A549 (cell line): ENCODE measurements around the gene ELL. TPM values are rescaled to one million over a fixed set of nuclear protein-coding genes. Genes with fewer than 3 reads are reported as not detected.

ENCODE experiments used
- ATAC-seq, 2 experiments: fragments of 200-7000 bp in 1 of 2; fragments of >200 bp in 1 of 2; cut with Nextera tagmentation in 1 of 2; cut with Tn5 transposase in 1 of 2; 3 replicates each; pipeline versions ENCODE4 v1.8.0 to v1.9.1; 2018 to 2020; ENCODE audit warnings: mild to moderate bottlenecking in 1 of 2, moderate library complexity in 1 of 2
- CTCF ChIA-PET: fragments of 300-600 bp; sonication (Branson Sonifier 250); formaldehyde crosslinking; extraction: SDS; loops from one replicate; lab custom pipeline; 2021; ENCODE audit warnings: antibody characterized with exemption, inconsistent platforms; lab: Yijun Ruan, JAX
- POLR2A ChIA-PET: fragments of 350-600 bp; formaldehyde crosslinking; extraction: SDS; loops from one replicate; lab custom pipeline; 2021; ENCODE audit warnings: antibody characterized with exemption, inconsistent platforms; lab: Yijun Ruan, JAX
- DNase-seq, 2 experiments: peaks; one replicate each; pipeline versions ENCODE4 v3.0.0 to v3.0.0-alpha.2; 2011 to 2016; ENCODE audit warnings: low read depth in 1 of 2, low spot score in 1 of 2
- FAIRE-seq: peaks from 2 replicates; lab custom pipeline; 2011; peaks lifted over from hg19 to GRCh38; lab: Jason Lieb, UNC
- H3K27ac ChIP-seq, 2 experiments: fragments of >200 bp; sonication (Bioruptor Twin); formaldehyde crosslinking; 3 replicates each; pipeline ENCODE4 v1.5.1; 2016 to 2017
- H3K4me1 ChIP-seq: fragments of >200 bp; sonication (Bioruptor Twin); formaldehyde crosslinking; 3 replicates; pipeline ENCODE4 v1.6.1; 2016
- H3K4me2 ChIP-seq: fragments of >200 bp; sonication (Bioruptor Twin); formaldehyde crosslinking; 3 replicates; pipeline ENCODE4 v1.6.1; 2016
- H3K4me3 ChIP-seq: fragments of >200 bp; sonication (Bioruptor Twin); formaldehyde crosslinking; 3 replicates; pipeline ENCODE4 v1.5.1; 2016
- H3K9me3 ChIP-seq: fragments of >200 bp; sonication (Bioruptor Twin); formaldehyde crosslinking; 3 replicates; pipeline ENCODE4 v1.6.1; 2016
- CEBPB ChIP-seq, 2 experiments: fragments of >200 bp in 1 of 2; sonication (Bioruptor Twin) in 1 of 2; formaldehyde crosslinking in 1 of 2; IDR thresholded peaks; 2 replicates each; pipeline ENCODE4 v1.6.1; 2012 to 2016
- CHD2 ChIP-seq: fragments of 150-350 bp; IDR thresholded peaks from 2 replicates; pipeline ENCODE4 v1.6.1; 2014; ENCODE audit warnings: low read length; ENCODE audit not compliant: partially characterized antibody
- EHF ChIP-seq: fragments of 250-450 bp; sonication (Bioruptor Pico); IDR thresholded peaks from 2 replicates; pipeline ENCODE4 v1.5.0; 2020; ENCODE audit warnings: mild to moderate bottlenecking
- FOSB ChIP-seq: fragments of 250-450 bp; sonication (Bioruptor Pico); IDR thresholded peaks from 2 replicates; pipeline ENCODE4 v1.5.0; 2020; ENCODE audit warnings: mild to moderate bottlenecking, moderate library complexity
- GATA3 ChIP-seq: IDR thresholded peaks from 2 replicates; pipeline ENCODE4 v1.6.1; 2012; ENCODE audit warnings: borderline replicate concordance
- HDAC2 ChIP-seq: fragments of 200-600 bp; sonication (generic); IDR thresholded peaks from 2 replicates; pipeline ENCODE4 v1.6.1; 2016
- HEYL ChIP-seq: fragments of 250-450 bp; sonication (Bioruptor Pico); IDR thresholded peaks from 2 replicates; pipeline ENCODE4 v1.8.0; 2021; ENCODE audit warnings: mild to moderate bottlenecking, moderate library complexity
- HOXA7 ChIP-seq: fragments of 250-450 bp; sonication (Bioruptor Pico); IDR thresholded peaks from 2 replicates; pipeline ENCODE4 v1.5.0; 2020; ENCODE audit warnings: mild to moderate bottlenecking, moderate library complexity
- HOXB13 ChIP-seq: fragments of 250-450 bp; sonication (Bioruptor Pico); IDR thresholded peaks from 2 replicates; pipeline ENCODE4 v1.5.0; 2020; ENCODE audit warnings: low read depth, mild to moderate bottlenecking, moderate library complexity
- HOXB5 ChIP-seq: fragments of 250-450 bp; sonication (Bioruptor Pico); IDR thresholded peaks from 2 replicates; pipeline ENCODE4 v1.5.0; 2020; ENCODE audit warnings: mild to moderate bottlenecking, moderate library complexity
- JUNB ChIP-seq: fragments of >200 bp; sonication (Bioruptor Twin); formaldehyde crosslinking; IDR thresholded peaks from 2 replicates; pipeline ENCODE4 v1.6.1; 2016
- KDM1A ChIP-seq: fragments of 200-600 bp; sonication (generic); IDR thresholded peaks from 2 replicates; pipeline ENCODE4 v1.6.1; 2016; ENCODE audit warnings: low read depth, mild to moderate bottlenecking
- KDM5A ChIP-seq: fragments of 200-600 bp; sonication (generic); IDR thresholded peaks from 2 replicates; pipeline ENCODE4 v1.6.1; 2016; ENCODE audit warnings: antibody characterized with exemption, mild to moderate bottlenecking
- MAZ ChIP-seq: fragments of 150-350 bp; IDR thresholded peaks from 2 replicates; pipeline ENCODE4 v1.6.1; 2014; ENCODE audit warnings: antibody characterized with exemption, low read depth, low read length, borderline replicate concordance
- NFE2L2 ChIP-seq: fragments of 150-350 bp; conservative IDR thresholded peaks from 2 replicates; pipeline ENCODE4 v1.6.1; 2014; ENCODE audit warnings: low read length
- NR3C1 ChIP-seq: fragments of >200 bp; sonication (Bioruptor Twin); formaldehyde crosslinking; IDR thresholded peaks from 3 replicates; pipeline ENCODE4 v1.6.1; 2017
- RCOR1 ChIP-seq: fragments of 150-350 bp; IDR thresholded peaks from 2 replicates; pipeline ENCODE4 v1.6.1; 2014; ENCODE audit warnings: antibody characterized with exemption, low read length, low read depth
- RFX5 ChIP-seq: fragments of 450-650 bp; IDR thresholded peaks from 2 replicates; pipeline ENCODE4 v1.7.1; 2014; ENCODE audit warnings: antibody characterized with exemption, mild to moderate bottlenecking, moderate library complexity
- TFCP2L1 ChIP-seq: fragments of 250-450 bp; sonication (Bioruptor Pico); IDR thresholded peaks from 2 replicates; pipeline ENCODE4 v1.5.0; 2021; ENCODE audit warnings: mild to moderate bottlenecking
- ZC3H11A ChIP-seq: fragments of 450-650 bp; IDR thresholded peaks from 2 replicates; pipeline ENCODE4 v1.6.1; 2014; ENCODE audit warnings: antibody characterized with exemption, mild to moderate bottlenecking
- ZSCAN20 ChIP-seq: fragments of 250-450 bp; sonication (Bioruptor Pico); IDR thresholded peaks from 2 replicates; pipeline ENCODE4 v1.8.0; 2022; ENCODE audit warnings: mild to moderate bottlenecking, moderate library complexity
- WGBS: methylation state at CpG from one replicate; pipeline ENCODE4 v1.1.6; 2017; ENCODE audit errors: missing lambda C conversion rate; 5-methylcytosine and 5-hydroxymethylcytosine counted together
- polyA plus RNA-seq, 4 experiments: library from polyadenylated mRNA; depleted of rRNA in 3 of 4; stranded (reverse); fragments of >200 nt; fragmentation: RNase III in 1 of 4; extraction: RNeasy Plus Mini Kit Qiagen cat#74134 plus additional on column Dnase treatment in 1 of 4; gene quantifications; 2 replicates in 3 of 4; 3 replicates in 1 of 4; pipeline ENCODE4 v1.2.3, GENCODE V29; 2011 to 2017
- TF ChIP-seq, protein P1 (sequence below): fragments of >200 bp; sonication (Bioruptor Twin); formaldehyde crosslinking; IDR thresholded peaks from 2 replicates; pipeline ENCODE4 v1.6.1; 2016
- TF ChIP-seq, protein P2 (sequence below): fragments of 150-350 bp; IDR thresholded peaks from 2 replicates; pipeline ENCODE4 v1.6.1; 2014; ENCODE audit warnings: low read depth, mild to moderate bottlenecking, low read length

The ELL gene
- polyA plus RNA-seq, 2 of the 4 experiments (the other 2 are of a cell fraction) = 1.6 to 3.6 TPM

DNA sequence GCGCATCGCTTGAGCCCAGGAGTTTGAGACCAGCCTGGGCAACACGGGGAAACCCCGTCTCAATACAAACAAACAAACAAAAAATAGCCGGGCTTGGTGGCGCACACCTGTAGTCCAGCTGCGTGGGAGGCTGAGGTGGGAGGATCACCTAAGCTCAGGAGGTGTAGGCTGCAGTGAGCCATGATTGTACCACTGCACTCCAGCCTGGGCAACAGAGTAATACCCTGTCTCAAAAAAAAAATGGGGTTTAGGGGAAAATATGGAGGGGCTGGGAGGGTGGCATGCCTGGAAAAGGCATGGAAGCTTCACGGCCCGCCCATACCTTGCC is 82.0 kb downstream of the ELL start:
- Histone ChIP-seq H3K4me1 (peaks cover 30% of the 10 kb centered on the region), H3K4me2 (peak overlapping the region; percentile 9; the same call in 1 of the 3 replicates), H3K9me3 (no peaks in the 10 kb centered on the region), H3K27ac (peak overlapping the region in 1 of 2 experiments; percentile 36; a peak in 2 of 6 replicates), H3K4me3 (no peak overlapping the region)
- ChIA-PET POLR2A (interaction anchor here (0.5 to 1.1 kb wide), 2 partner anchors 59 to 149 kb away, joined by 3 read pairs; no protein-coding TSS in a partner anchor), CTCF (interaction anchor here (0.5 to 3.3 kb wide), 5 partner anchors 11 to 295 kb away, joined by 3 to 18 read pairs (median 3); no protein-coding TSS in a partner anchor)
- ATAC-seq = no peak
- no peak for FAIRE-seq
- no peak for TF ChIP-seq RFX5
- no peak for TF ChIP-seq NR3C1
- no peak for TF ChIP-seq ZC3H11A
- no peak for TF ChIP-seq HDAC2
- TF ChIP-seq, protein P1, sequence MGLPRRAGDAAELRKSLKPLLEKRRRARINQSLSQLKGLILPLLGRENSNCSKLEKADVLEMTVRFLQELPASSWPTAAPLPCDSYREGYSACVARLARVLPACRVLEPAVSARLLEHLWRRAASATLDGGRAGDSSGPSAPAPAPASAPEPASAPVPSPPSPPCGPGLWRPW = no peak
- no peak for TF ChIP-seq JUNB
- TF ChIP-seq TFCP2L1 = no peak
- TF ChIP-seq CHD2 = no peak
- 79% methylated on average over 9 of the region's 9 CpGs for WGBS
- no peak for DNase-seq

- CTCF ChIA-PET = interaction anchor here (0.5 to 3.3 kb wide), 6 partner anchors 12 to 295 kb away, joined by 3 to 18 read pairs (median 3); no protein-coding TSS in a partner anchor
- WGBS = 73% methylated on average over 11 of the region's 13 CpGs
- FAIRE-seq (no peak), ATAC-seq (no peak), DNase-seq (no peak)
- POLR2A ChIA-PET = interaction anchor here (1.1 kb wide), 1 partner anchor 150 kb away, joined by 3 read pairs; no protein-coding TSS in a partner anchor
- TF ChIP-seq HOXB13 (CRISPR knock-in tag) = no peak
- no peak for TF ChIP-seq FOSB (CRISPR knock-in tag)
- TF ChIP-seq HOXA7 (CRISPR knock-in tag) = no peak
- no peak for TF ChIP-seq EHF (CRISPR knock-in tag)
- no peak for TF ChIP-seq GATA3
- TF ChIP-seq RCOR1 = no peak
- TF ChIP-seq JUNB = no peak
- TF ChIP-seq CEBPB (IDR thresholded peaks at IDR 0.05) = no peak
- no peak for TF ChIP-seq ZSCAN20 (CRISPR knock-in tag)
- TF ChIP-seq HEYL (CRISPR knock-in tag) = no peak
- TF ChIP-seq KDM5A = no peak
- TF ChIP-seq NFE2L2 = no peak
- no peak for TF ChIP-seq HOXB5 (CRISPR knock-in tag)
- TF ChIP-seq MAZ = no peak
- TF ChIP-seq, protein P2, sequence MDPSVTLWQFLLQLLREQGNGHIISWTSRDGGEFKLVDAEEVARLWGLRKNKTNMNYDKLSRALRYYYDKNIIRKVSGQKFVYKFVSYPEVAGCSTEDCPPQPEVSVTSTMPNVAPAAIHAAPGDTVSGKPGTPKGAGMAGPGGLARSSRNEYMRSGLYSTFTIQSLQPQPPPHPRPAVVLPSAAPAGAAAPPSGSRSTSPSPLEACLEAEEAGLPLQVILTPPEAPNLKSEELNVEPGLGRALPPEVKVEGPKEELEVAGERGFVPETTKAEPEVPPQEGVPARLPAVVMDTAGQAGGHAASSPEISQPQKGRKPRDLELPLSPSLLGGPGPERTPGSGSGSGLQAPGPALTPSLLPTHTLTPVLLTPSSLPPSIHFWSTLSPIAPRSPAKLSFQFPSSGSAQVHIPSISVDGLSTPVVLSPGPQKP = no peak
- no peak for TF ChIP-seq RFX5
- TF ChIP-seq KDM1A = no peak
- Histone ChIP-seq H3K27ac (peak overlapping the region; percentile 82 to 96; a peak in 3 of 6 replicates), H3K4me1 (peaks cover 30% of the 10 kb centered on the region), H3K4me3 (no peak overlapping the region), H3K4me2 (peak overlapping the region; percentile 9; the same call in 1 of the 3 replicates), H3K9me3 (no peaks in the 10 kb centered on the region)
These were observed 82.6 kb downstream of the ELL start for GRCh38 chr19:18439025-18439909.
